ENCODE measurements around the gene CFAP45. TPM values are rescaled to one million over a fixed set of nuclear protein-coding genes. Genes with fewer than 3 reads are reported as not detected.

CFAP45 gene
- polyA plus RNA-seq, 1 experiment, result 0.56 TPM

GRCh38 chr1:159828581-159829272 is 71.2 kb downstream of the CFAP45 start:
- H3K27me3 ChIP-seq (ENCODE audit: control insufficient read depth, insufficient read depth, low read length), result no peaks in the 10 kb centered on the region
- POLR2A ChIA-PET, result no interaction called here
- TF ChIP-seq CTCF (IDR thresholded peaks at IDR 0.05; ENCODE audit: insufficient read depth, low read depth, low read length), result no peak

DNA sequence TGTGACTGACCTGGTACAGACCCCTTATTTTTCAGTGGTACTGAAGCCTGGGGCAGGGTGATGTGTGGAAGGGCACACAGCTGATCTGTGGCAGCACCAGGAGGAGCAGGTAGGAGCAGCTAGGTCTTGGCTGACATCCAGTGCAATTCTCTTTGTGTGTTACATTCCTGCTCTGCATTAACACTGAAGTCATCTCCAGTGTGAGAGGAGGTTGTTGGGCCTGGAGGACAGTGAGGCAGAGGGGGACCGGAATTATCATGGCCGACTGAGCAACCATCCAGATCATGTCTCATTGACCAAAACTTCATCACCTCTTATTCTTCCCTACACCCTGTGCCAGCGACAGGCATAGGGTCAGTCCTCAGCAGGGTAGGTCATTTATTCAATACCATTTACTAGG is 71.8 kb downstream of the CFAP45 start:
- Histone ChIP-seq H3K4me3 (ENCODE audit: low read depth, low read length) (no peak overlapping the region), H3K27me3 (ENCODE audit: control insufficient read depth, insufficient read depth, low read length) (no peaks in the 10 kb centered on the region), H3K36me3 (ENCODE audit: control insufficient read depth, insufficient read depth, low read length) (no peaks in the 10 kb centered on the region)
- ChIA-PET CTCF (interaction anchor here (0.8 to 2.1 kb wide), 3 partner anchors 8 to 63 kb away, joined by 3 to 6 read pairs (median 4); no protein-coding TSS in a partner anchor), POLR2A (no interaction called here)
- no peak for DNase-seq (ENCODE audit: low read depth)
- no peak for TF ChIP-seq CTCF (IDR thresholded peaks at IDR 0.05; ENCODE audit: insufficient read depth, low read depth, low read length)

More at GRCh38 chr1:159828581-159829272, 71.2 kb downstream of the CFAP45 start:
- Histone ChIP-seq H3K36me3 (ENCODE audit: control insufficient read depth, insufficient read depth, low read length) (no peaks in the 10 kb centered on the region), H3K4me3 (ENCODE audit: low read depth, low read length) (no peak overlapping the region)
- CTCF ChIA-PET, result interaction anchor here (2.0 kb wide), 1 partner anchor 9 kb away, joined by 4 read pairs; no protein-coding TSS in a partner anchor
- no peak for DNase-seq (ENCODE audit: low read depth)

DNA sequence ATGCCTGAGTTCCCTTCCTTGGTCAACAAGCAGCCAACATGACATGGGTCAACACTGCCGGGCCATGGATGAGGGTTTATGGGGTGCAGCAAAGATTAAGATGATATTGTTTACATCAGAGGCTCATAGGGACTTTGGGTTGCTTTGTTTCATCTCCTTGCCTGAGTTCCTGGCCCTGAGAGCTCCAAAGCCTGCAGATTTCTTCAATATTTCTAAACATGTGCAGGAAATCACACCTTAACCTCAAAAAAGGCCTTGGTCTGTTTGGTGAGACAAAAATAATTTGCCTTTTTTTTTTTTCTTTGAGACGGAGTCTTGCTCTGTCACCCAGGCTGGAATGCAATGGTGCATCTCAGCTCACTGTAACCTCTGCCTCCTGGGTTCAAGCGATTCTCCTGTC is 72.4 kb downstream of the CFAP45 start:
- POLR2A ChIA-PET, result no interaction called here
- CTCF ChIA-PET, result interaction anchor here (0.8 to 2.1 kb wide), 2 partner anchors 8 to 63 kb away, joined by 3 to 6 read pairs; no protein-coding TSS in a partner anchor
- TF ChIP-seq CTCF (IDR thresholded peaks at IDR 0.05; ENCODE audit: insufficient read depth, low read depth, low read length), result no peak

GRCh38 chr1:159827102-159827490 is 72.9 kb downstream of the CFAP45 start:
- DNase-seq (ENCODE audit: low read depth), result no peak
- CTCF ChIA-PET, result interaction anchor here (0.8 to 2.1 kb wide), 2 partner anchors 8 to 64 kb away, joined by 3 to 6 read pairs; no protein-coding TSS in a partner anchor
- H3K36me3 ChIP-seq (ENCODE audit: control insufficient read depth, insufficient read depth, low read length), result no peaks in the 10 kb centered on the region
- TF ChIP-seq CTCF (IDR thresholded peaks at IDR 0.05; ENCODE audit: insufficient read depth, low read depth, low read length), result no peak
- peaks cover 6% of the 10 kb centered on the region for H3K27me3 ChIP-seq (ENCODE audit: control insufficient read depth, insufficient read depth, low read length)
- POLR2A ChIA-PET, result no interaction called here
- H3K4me3 ChIP-seq (ENCODE audit: low read depth, low read length), result no peak overlapping the region

More for the DNA sequence above, 72.4 kb downstream of the CFAP45 start:
- H3K36me3 ChIP-seq (ENCODE audit: control insufficient read depth, insufficient read depth, low read length), result no peaks in the 10 kb centered on the region
- no peak overlapping the region for H3K4me3 ChIP-seq (ENCODE audit: low read depth, low read length)
- peaks cover 3% of the 10 kb centered on the region for H3K27me3 ChIP-seq (ENCODE audit: control insufficient read depth, insufficient read depth, low read length)
- DNase-seq (ENCODE audit: low read depth), result no peak

DNA sequence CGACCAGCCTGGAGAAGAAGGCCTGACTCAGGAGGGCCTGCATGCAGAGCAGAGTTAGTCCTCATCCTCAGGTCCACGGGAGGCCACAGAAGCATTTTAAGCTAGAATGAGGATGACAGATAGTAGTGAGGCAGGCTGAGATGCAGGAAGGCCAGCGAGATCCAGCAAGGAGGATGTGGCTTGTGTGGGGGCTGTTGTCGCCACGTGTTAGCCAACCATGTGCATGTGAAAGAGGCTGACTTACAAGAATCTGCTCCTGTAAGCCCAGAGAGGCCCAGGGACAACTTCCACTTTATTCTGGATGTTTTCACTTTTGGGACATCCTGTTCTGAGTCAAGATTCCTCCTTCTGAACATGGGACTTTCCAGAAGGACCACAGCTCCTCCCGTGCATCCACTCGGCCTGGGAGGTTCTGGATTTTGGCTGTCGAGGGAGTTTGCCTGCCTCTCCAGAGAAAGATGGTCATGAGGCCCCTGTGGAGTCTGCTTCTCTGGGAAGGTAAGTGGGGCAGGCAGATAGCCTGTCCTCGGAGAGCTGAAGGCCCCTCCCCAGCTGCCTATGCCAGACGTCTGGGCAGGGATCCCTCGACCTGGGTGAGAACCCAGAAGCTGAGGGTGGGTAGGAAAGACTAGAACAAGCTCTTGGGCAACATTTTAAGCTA is 73.4 kb downstream of the CFAP45 start, which contains the start of gene SLAMF8:
Gene SLAMF8 (plus strand): TSS at position 433 of the 661 bp plus-strand sequence. CDS start 26 bp downstream, at position 459.
- Histone ChIP-seq H3K27me3 (ENCODE audit: control insufficient read depth, insufficient read depth, low read length) (peaks cover 9% of the 10 kb centered on the region), H3K36me3 (ENCODE audit: control insufficient read depth, insufficient read depth, low read length) (no peaks in the 10 kb centered on the region), H3K4me3 (ENCODE audit: low read depth, low read length) (no peak within 1 kb of the TSS)
- POLR2A ChIA-PET, result no interaction called here
- DNase-seq (ENCODE audit: low read depth), result no peak
- CTCF ChIA-PET, result interaction anchor here (1.4 to 2.1 kb wide), 2 partner anchors 22 to 64 kb away, joined by 3 to 6 read pairs; no protein-coding TSS in a partner anchor
- TF ChIP-seq CTCF (IDR thresholded peaks at IDR 0.05; ENCODE audit: insufficient read depth, low read depth, low read length), result no peak

Data from BJ (cell line).